HCT116 (cell line): ENCODE data around the gene RNASE8. TPM values are rescaled to one million over a fixed set of nuclear protein-coding genes. Genes with fewer than 3 reads are reported as not detected.
A peak's percentile ranks its signal among the peaks of the same experiment; 100 is the strongest.
"Not testable (repeated sequence)": the region's sequence is repeated elsewhere in the genome, so short reads cannot be mapped to it uniquely, and the experiment has no call there.

ENCODE experiments used
- ATAC-seq: fragments of 200-7000 bp; cut with Tn5 transposase; 2 replicates; pipeline ENCODE4 v1.9.1; 2020; ENCODE audit warnings: mild to moderate bottlenecking, moderate library complexity
- BruUV-seq: library from RNA; stranded (reverse); fragments of 400-500 nt; replicated peaks from 2 replicates; lab custom pipeline; 2021; lab: Mats Ljungman, UMichigan
- CTCF ChIA-PET: fragments of 300-600 bp; sonication (Branson Sonifier 250); formaldehyde crosslinking; loops from one replicate; lab custom pipeline; 2021; ENCODE audit warnings: antibody characterized with exemption; lab: Charles Lee
- POLR2A ChIA-PET: fragments of 300-600, 350-600 bp; sonication (Branson Sonifier 250); formaldehyde crosslinking; loops from one replicate; lab custom pipeline; 2021; ENCODE audit warnings: antibody characterized with exemption; lab: Charles Lee
- RAD21 ChIA-PET, 2 experiments: fragments of 300-600 bp; sonication (Branson Sonifier 250); formaldehyde crosslinking; loops; one replicate each; lab custom pipeline; 2023; ENCODE audit warnings: low total read pairs in 2 of 2; ENCODE audit not compliant: uncharacterized antibody in 2 of 2, unreplicated experiment in 2 of 2, low non-redundant PET in 1 of 2; lab: Charles Lee
- DNase-seq: peaks from one replicate; pipeline ENCODE4 v3.0.0-alpha.2; 2010; ENCODE audit warnings: low read depth, low spot score
- H2AFZ ChIP-seq: fragments of 200-600 bp; shearing (Covaris generic), sonication (generic); 2 replicates; pipeline ENCODE4 v1.6.1; 2017; ENCODE audit warnings: low read depth, mixed run types, mixed read lengths, antibody characterized with exemption, low read length; ENCODE audit not compliant: poor library complexity, severe bottlenecking
- H3K27ac ChIP-seq: 2 replicates; pipeline ENCODE4 v1.5.1; 2012; ENCODE audit warnings: low read depth, low read length
- H3K27me3 ChIP-seq: fragments of 200-600 bp; sonication (generic); 2 replicates; pipeline ENCODE4 v1.6.1; 2016; ENCODE audit warnings: mixed run types, low read length, mixed read lengths; ENCODE audit not compliant: insufficient read depth
- H3K36me3 ChIP-seq, 2 experiments: fragments of 200-500 bp in 1 of 2; fragments of 200-600 bp in 1 of 2; sonication (Bioruptor generic) in 1 of 2; sonication (generic) in 1 of 2; 2 replicates each; pipeline versions ENCODE4 v1.5.1 to v1.6.1; 2014 to 2016; ENCODE audit warnings: low read length in 2 of 2, inconsistent platforms in 1 of 2, mixed read lengths in 1 of 2, mixed run types in 1 of 2; ENCODE audit not compliant: insufficient read depth in 2 of 2, control insufficient read depth in 1 of 2
- H3K4me1 ChIP-seq, 2 experiments: fragments of 200-600 bp in 1 of 2; sonication (generic) in 1 of 2; 2 replicates each; pipeline versions ENCODE4 v1.5.1 to v1.6.1; 2012 to 2017; ENCODE audit warnings: low read length in 2 of 2, inconsistent platforms in 1 of 2, mild to moderate bottlenecking in 1 of 2, mixed read lengths in 1 of 2, mixed run types in 1 of 2, moderate library complexity in 1 of 2; ENCODE audit not compliant: insufficient read depth in 2 of 2, control insufficient read depth in 1 of 2
- H3K4me2 ChIP-seq: fragments of 200-600 bp; sonication (generic); 2 replicates; pipeline ENCODE4 v1.6.1; 2017; ENCODE audit warnings: mixed run types, low read length, mixed read lengths
- H3K4me3 ChIP-seq, 2 experiments: fragments of 200-600 bp in 1 of 2; sonication (generic) in 1 of 2; replicated peaks in 1 of 2; 2 replicates each; pipeline ENCODE4 v1.5.1; 2011 to 2016; ENCODE audit warnings: low read length in 2 of 2, control low read depth in 1 of 2, low read depth in 1 of 2, mild to moderate bottlenecking in 1 of 2, mixed read lengths in 1 of 2, mixed run types in 1 of 2
- H3K79me2 ChIP-seq: fragments of 200-600 bp; sonication (generic); 2 replicates; pipeline ENCODE4 v1.6.1; 2017; ENCODE audit warnings: mild to moderate bottlenecking, mixed run types, low read length, moderate library complexity, mixed read lengths; ENCODE audit not compliant: insufficient read depth
- H3K9ac ChIP-seq: fragments of 200-600 bp; sonication (generic); 2 replicates; pipeline ENCODE4 v1.6.1; 2016; ENCODE audit warnings: low read length, mixed read lengths
- H3K9me2 ChIP-seq: fragments of 200-600 bp; sonication (generic), shearing (Covaris generic); 2 replicates; pipeline ENCODE4 v1.6.1; 2017; ENCODE audit warnings: mixed run types, mild to moderate bottlenecking, moderate library complexity; ENCODE audit not compliant: insufficient read depth
- H3K9me3 ChIP-seq, 2 experiments: fragments of 200-500 bp in 1 of 2; fragments of 200-600 bp in 1 of 2; sonication (Bioruptor generic) in 1 of 2; sonication (generic) in 1 of 2; 2 replicates each; pipeline ENCODE4 v1.6.1; 2014 to 2017; ENCODE audit warnings: low read length in 2 of 2, mixed read lengths in 2 of 2, inconsistent platforms in 1 of 2, low read depth in 1 of 2, mild to moderate bottlenecking in 1 of 2, mixed run types in 1 of 2, moderate library complexity in 1 of 2; ENCODE audit not compliant: control insufficient read depth in 1 of 2, insufficient read depth in 1 of 2
- H4K20me1 ChIP-seq: fragments of 200-600 bp; sonication (generic), shearing (Covaris generic); 2 replicates; pipeline ENCODE4 v1.6.1; 2017; ENCODE audit warnings: mixed run types, mild to moderate bottlenecking, moderate library complexity; ENCODE audit not compliant: insufficient read depth
- CEBPB ChIP-seq: IDR thresholded peaks from 2 replicates; pipeline ENCODE4 v1.6.1; 2012; ENCODE audit warnings: low read depth
- JUND ChIP-seq: IDR thresholded peaks from 2 replicates; pipeline ENCODE4 v1.6.1; 2012
- POLR2AphosphoS5 ChIP-seq: IDR thresholded peaks from 2 replicates; pipeline ENCODE4 v1.6.1; 2011; ENCODE audit warnings: mild to moderate bottlenecking, low read depth, low read length, moderate library complexity
- SIN3A ChIP-seq: IDR thresholded peaks from 2 replicates; pipeline ENCODE4 v1.6.1; 2012; ENCODE audit warnings: low read depth
- TCF7L2 ChIP-seq: IDR thresholded peaks from 2 replicates; pipeline ENCODE4 v1.7.0; 2011; ENCODE audit warnings: borderline replicate concordance, inconsistent platforms; ENCODE audit not compliant: insufficient read depth, insufficient read length; ENCODE audit errors: extremely low read depth
- ZBTB33 ChIP-seq: IDR thresholded peaks from 2 replicates; pipeline ENCODE4 v1.6.1; 2011; ENCODE audit warnings: mild to moderate bottlenecking, low read length, moderate library complexity; ENCODE audit not compliant: insufficient replicate concordance; ENCODE audit errors: extremely low read depth
- ZFX ChIP-seq: fragments of 450-650 bp; IDR thresholded peaks from 2 replicates; pipeline ENCODE4 v1.6.1; 2017
- intact Hi-C: fragments of 100-400 bp; cut with micrococcal nuclease; formaldehyde crosslinking; loops from 2 replicates; pipeline ENCODE4 v1.10.0; 2022
- total RNA-seq: library from RNA; stranded (reverse); gene quantifications from one replicate; pipeline ENCODE4 v1.2.1, GENCODE V29; 2021; ENCODE audit not compliant: unreplicated experiment

The RNASE8 gene
- total RNA-seq, 1 experiment from 2014 or later: not detected

GRCh38 chr14:21040370-21040925 lies 17.2 kb upstream of the RNASE8 start:
- RAD21 ChIA-PET: interaction anchor here (0.6 to 2.2 kb wide), 4 partner anchors 26 to 64 kb away, joined by 3 to 30 read pairs (median 14); no protein-coding TSS in a partner anchor
- POLR2A ChIA-PET: interaction anchor here (1.8 kb wide), 1 partner anchor 26 kb away, joined by 6 read pairs; no protein-coding TSS in a partner anchor
- ATAC-seq (0 out of 2 replicates have a peak, but pooled peaks have one; percentile 6), DNase-seq (no peak)
- Histone ChIP-seq H3K27ac (no peak overlapping the region), H3K4me2 (no peak overlapping the region), H4K20me1 (no peaks in the 10 kb centered on the region), H3K9me3 (no peaks in the 10 kb centered on the region), H2AFZ (no peak overlapping the region), H3K9me2 (no peaks in the 10 kb centered on the region), H3K4me1 (peaks cover 0 to 7% of the 10 kb centered on the region in 2 experiments; a peak in 1 of 4 replicates), H3K36me3 (no peaks in the 10 kb centered on the region), H3K79me2 (no peaks in the 10 kb centered on the region), H3K27me3 (no peaks in the 10 kb centered on the region), H3K9ac (no peak overlapping the region), H3K4me3 (no peak overlapping the region)
- CTCF ChIA-PET: interaction anchor here (0.6 to 5.4 kb wide), 17 partner anchors 8 to 357 kb away, joined by 3 to 148 read pairs (median 4); no protein-coding TSS in a partner anchor
- no peak for TF ChIP-seq SIN3A
- TF ChIP-seq ZBTB33: no peak
- TF ChIP-seq POLR2AphosphoS5: no peak
- TF ChIP-seq JUND: no peak
- no peak for TF ChIP-seq TCF7L2
- no peak for TF ChIP-seq CEBPB
- TF ChIP-seq ZFX: 0 out of 2 replicates have a peak, but pooled peaks have one; percentile 0
- BruUV-seq: no TSS peak
- intact Hi-C loops: loop anchor here (1.0 kb wide), 3 partner anchors 26 to 343 kb away; no protein-coding TSS in a partner anchor

GRCh38 chr14:21040941-21041340 lies 16.7 kb upstream of the RNASE8 start:
- POLR2A ChIA-PET: interaction anchor here (1.8 kb wide), 1 partner anchor 26 kb away, joined by 6 read pairs; no protein-coding TSS in a partner anchor
- RAD21 ChIA-PET: interaction anchor here (1.3 to 2.2 kb wide), 3 partner anchors 26 to 63 kb away, joined by 3 to 30 read pairs (median 24); no protein-coding TSS in a partner anchor
- not testable (repeated sequence) for H3K9me3 ChIP-seq, H4K20me1 ChIP-seq, H3K27me3 ChIP-seq, H2AFZ ChIP-seq, H3K4me3 ChIP-seq, H3K4me2 ChIP-seq, H3K9ac ChIP-seq, DNase-seq, H3K79me2 ChIP-seq, ATAC-seq, H3K36me3 ChIP-seq, H3K4me1 ChIP-seq, BruUV-seq, H3K27ac ChIP-seq, H3K9me2 ChIP-seq
- CTCF ChIA-PET: interaction anchor here (0.8 to 5.4 kb wide), 8 partner anchors 8 to 344 kb away, joined by 3 to 148 read pairs (median 8); no protein-coding TSS in a partner anchor
- intact Hi-C loops: loop anchor here (1.0 kb wide), 3 partner anchors 27 to 344 kb away; no protein-coding TSS in a partner anchor
